H9 (cell line): Measurements from ENCODE around the gene CAB39L. TPM values are rescaled to one million over a fixed set of nuclear protein-coding genes. Genes with fewer than 3 reads are reported as not detected.

Experiments
- DNase-seq: peaks from one replicate; pipeline ENCODE4 v3.0.0-alpha.2; 2017
- H2AFZ ChIP-seq: one replicate; pipeline ENCODE4 v1.6.1; 2013; ENCODE audit warnings: mild to moderate bottlenecking, low read length, control low read depth, moderate library complexity
- H2AK5ac ChIP-seq: 2 replicates; pipeline ENCODE4 v1.6.1; 2013; ENCODE audit warnings: low read length, control low read depth, mixed read lengths; ENCODE audit not compliant: insufficient read length
- H2BK120ac ChIP-seq: one replicate; pipeline ENCODE4 v1.6.1; 2013; ENCODE audit warnings: low read depth, mild to moderate bottlenecking, low read length, control low read depth, inconsistent platforms; ENCODE audit not compliant: poor library complexity, severe bottlenecking
- H2BK12ac ChIP-seq: 2 replicates; pipeline ENCODE4 v1.6.1; 2013; ENCODE audit warnings: low read length, control low read depth, mixed read lengths, low read depth; ENCODE audit not compliant: insufficient read length
- H2BK15ac ChIP-seq: 2 replicates; pipeline ENCODE4 v1.6.1; 2013; ENCODE audit warnings: low read depth, low read length, control low read depth
- H2BK20ac ChIP-seq: one replicate; pipeline ENCODE4 v1.6.1; 2013; ENCODE audit warnings: low read depth, mild to moderate bottlenecking, low read length, control low read depth, inconsistent platforms; ENCODE audit not compliant: poor library complexity, severe bottlenecking
- H2BK5ac ChIP-seq: 2 replicates; pipeline ENCODE4 v1.6.1; 2013; ENCODE audit warnings: low read length, control low read depth, mixed read lengths; ENCODE audit not compliant: insufficient read length
- H3K14ac ChIP-seq: 2 replicates; pipeline ENCODE4 v1.6.1; 2013; ENCODE audit warnings: low read length, control low read depth; ENCODE audit not compliant: insufficient read depth
- H3K18ac ChIP-seq: 2 replicates; pipeline ENCODE4 v1.6.1; 2013; ENCODE audit warnings: low read depth, mild to moderate bottlenecking, mixed read lengths, low read length, control low read depth; ENCODE audit not compliant: insufficient read length
- H3K23ac ChIP-seq: 2 replicates; pipeline ENCODE4 v1.6.1; 2013; ENCODE audit warnings: low read length, control low read depth, mixed read lengths, low read depth; ENCODE audit not compliant: insufficient read length
- H3K23me2 ChIP-seq: 2 replicates; pipeline ENCODE4 v1.6.1; 2013; ENCODE audit warnings: low read depth, mild to moderate bottlenecking, mixed read lengths, low read length, control low read depth; ENCODE audit not compliant: insufficient read length, poor library complexity, severe bottlenecking
- H3K27ac ChIP-seq: 2 replicates; pipeline ENCODE4 v1.5.1; 2013; ENCODE audit warnings: low read length, control low read depth, mixed read lengths, low read depth; ENCODE audit not compliant: insufficient read length
- H3K27me3 ChIP-seq: 2 replicates; pipeline ENCODE4 v1.6.1; 2013; ENCODE audit warnings: low read length, control low read depth, inconsistent platforms; ENCODE audit not compliant: insufficient read depth
- H3K4ac ChIP-seq: 2 replicates; pipeline ENCODE4 v1.6.1; 2013; ENCODE audit warnings: low read depth, mild to moderate bottlenecking, control low read depth, inconsistent platforms, low read length, moderate library complexity
- H3K4me1 ChIP-seq: 2 replicates; pipeline ENCODE4 v1.6.1; 2013; ENCODE audit warnings: low read length, control low read depth, inconsistent platforms; ENCODE audit not compliant: insufficient read depth
- H3K4me2 ChIP-seq: 2 replicates; pipeline ENCODE4 v1.6.1; 2013; ENCODE audit warnings: low read length, control low read depth, mixed read lengths; ENCODE audit not compliant: insufficient read length, insufficient read depth
- H3K56ac ChIP-seq: 2 replicates; pipeline ENCODE4 v1.6.1; 2013; ENCODE audit warnings: low read depth, mild to moderate bottlenecking, mixed read lengths, low read length, control low read depth; ENCODE audit not compliant: insufficient read length
- H3K79me1 ChIP-seq: 2 replicates; pipeline ENCODE4 v1.6.1; 2013; ENCODE audit warnings: low read depth, mild to moderate bottlenecking, moderate library complexity, low read length, control low read depth, inconsistent platforms; ENCODE audit not compliant: insufficient read depth, poor library complexity, severe bottlenecking
- H3K79me2 ChIP-seq: 2 replicates; pipeline ENCODE4 v1.6.1; 2013; ENCODE audit warnings: low read length, control low read depth, inconsistent platforms; ENCODE audit not compliant: insufficient read depth
- H3K9ac ChIP-seq: 2 replicates; pipeline ENCODE4 v1.6.1; 2013; ENCODE audit warnings: low read length, control low read depth, mixed read lengths; ENCODE audit not compliant: insufficient read length; ENCODE audit errors: extremely low read depth
- H3K9me3 ChIP-seq: one replicate; pipeline ENCODE4 v1.6.1; 2013; ENCODE audit warnings: low read depth, low read length, inconsistent platforms; ENCODE audit not compliant: control insufficient read depth
- H3T11ph ChIP-seq: one replicate; pipeline ENCODE4 v1.6.1; 2013; ENCODE audit warnings: mild to moderate bottlenecking, low read length, control low read depth, inconsistent platforms
- H4K20me1 ChIP-seq: one replicate; pipeline ENCODE4 v1.6.1; 2013; ENCODE audit not compliant: control insufficient read depth, insufficient read length, insufficient read depth
- H4K5ac ChIP-seq: 2 replicates; pipeline ENCODE4 v1.6.1; 2013; ENCODE audit warnings: low read depth, mild to moderate bottlenecking, mixed read lengths, low read length, control low read depth; ENCODE audit not compliant: insufficient read length
- H4K8ac ChIP-seq: replicated peaks from 2 replicates; pipeline ENCODE4 v1.6.1; 2013; ENCODE audit warnings: low read length, control low read depth, mixed read lengths, low read depth; ENCODE audit not compliant: insufficient read length
- H4K91ac ChIP-seq: 2 replicates; pipeline ENCODE4 v1.6.1; 2013; ENCODE audit warnings: low read depth, mild to moderate bottlenecking, moderate library complexity, mixed read lengths, low read length, control low read depth; ENCODE audit not compliant: insufficient read length
- H3K27ac Mint-ChIP-seq, 3 experiments: 2 replicates in 2 of 3; 3 replicates in 1 of 3; pipeline ENCODE4 v1.8.0; 2020 to 2021; ENCODE audit warnings: mixed read lengths in 3 of 3, mild to moderate bottlenecking in 1 of 3, moderate library complexity in 1 of 3
- H3K27me3 Mint-ChIP-seq: 2 replicates; pipeline ENCODE4 v1.8.0; 2021; ENCODE audit warnings: low read depth, mild to moderate bottlenecking, moderate library complexity, mixed read lengths
- H3K36me3 Mint-ChIP-seq, 3 experiments: 2 replicates in 2 of 3; 3 replicates in 1 of 3; pipeline ENCODE4 v1.8.0; 2020 to 2021; ENCODE audit warnings: low read depth in 3 of 3, mixed read lengths in 3 of 3; ENCODE audit not compliant: insufficient read depth in 1 of 3
- H3K4me1 Mint-ChIP-seq, 2 experiments: 2 replicates each; pipeline ENCODE4 v1.8.0; 2020; ENCODE audit warnings: mixed read lengths in 2 of 2
- H3K4me3 Mint-ChIP-seq, 2 experiments: 2 replicates in 1 of 2; 3 replicates in 1 of 2; pipeline ENCODE4 v1.8.0; 2020 to 2021; ENCODE audit warnings: mild to moderate bottlenecking in 2 of 2, mixed read lengths in 2 of 2, moderate library complexity in 1 of 2
- H3K9me3 Mint-ChIP-seq, 2 experiments: 2 replicates in 1 of 2; 3 replicates in 1 of 2; pipeline ENCODE4 v1.8.0; 2020; ENCODE audit warnings: mild to moderate bottlenecking in 2 of 2, mixed read lengths in 2 of 2, moderate library complexity in 1 of 2
- CTCF ChIP-seq: fragments of 200-600 bp; sonication (generic); conservative IDR thresholded peaks from 3 replicates; pipeline ENCODE4 v1.8.0; 2021; ENCODE audit warnings: antibody characterized with exemption, mild to moderate bottlenecking
- WGBS: extraction: QIAGEN DNeasy Blood & Tissue Kit; methylation state at CpG from one replicate; pipeline ENCODE4 v1.1.7; 2013; ENCODE audit warnings: missing lambda C conversion rate, low lambda C conversion rate, mixed read lengths; ENCODE audit not compliant: insufficient read length; ENCODE audit errors: extremely low coverage; 5-methylcytosine and 5-hydroxymethylcytosine counted together
- total RNA-seq: library from RNA; stranded (reverse); gene quantifications from 2 replicates; pipeline ENCODE4 v1.2.1, GENCODE V29; 2021

Gene CAB39L
- total RNA-seq, 1 experiment from 2014 or later, result 6.0 TPM

- H3K4me3 Mint-ChIP-seq, result no peak overlapping the region
- no peak overlapping the region for H2BK12ac ChIP-seq
- no peak overlapping the region for H3K9ac ChIP-seq
- H3K27ac ChIP-seq, result no peak overlapping the region
- no peak overlapping the region for H3K18ac ChIP-seq
- H2BK15ac ChIP-seq, result no peak overlapping the region
- no peak overlapping the region for H3T11ph ChIP-seq
- no peaks in the 10 kb centered on the region for H3K27me3 ChIP-seq
- H2BK20ac ChIP-seq, result no peak overlapping the region
- H3K9me3 ChIP-seq, result no peaks in the 10 kb centered on the region
- no peak overlapping the region for H3K23ac ChIP-seq
- H3K56ac ChIP-seq, result no peak overlapping the region
- H3K27ac Mint-ChIP-seq, result no peak overlapping the region
- WGBS, result no CpG with 5 or more reads among the region's 2 CpGs
- no peak overlapping the region for H4K8ac ChIP-seq
- no peaks in the 10 kb centered on the region for H4K20me1 ChIP-seq
- H2AK5ac ChIP-seq, result no peak overlapping the region
- no peak overlapping the region for H3K14ac ChIP-seq
- no peaks in the 10 kb centered on the region; a peak in 1 of 7 replicates for H3K36me3 Mint-ChIP-seq
- no peak for DNase-seq
- no peak overlapping the region for H4K91ac ChIP-seq
- peaks cover 29 to 39% of the 10 kb centered on the region in 2 experiments for H3K4me1 Mint-ChIP-seq
- H3K79me1 ChIP-seq, result no peaks in the 10 kb centered on the region
- H3K4ac ChIP-seq, result no peak overlapping the region
- no peak overlapping the region for H2BK120ac ChIP-seq
- H3K4me2 ChIP-seq, result no peak overlapping the region
- H3K23me2 ChIP-seq, result no peaks in the 10 kb centered on the region
- H2BK5ac ChIP-seq, result no peak overlapping the region
- no peaks in the 10 kb centered on the region for H3K9me3 Mint-ChIP-seq
- no peak for TF ChIP-seq CTCF
- no peaks in the 10 kb centered on the region; the same call in 1 of the 2 replicates for H3K27me3 Mint-ChIP-seq
- no peaks in the 10 kb centered on the region for H3K79me2 ChIP-seq
- H2AFZ ChIP-seq, result no peak overlapping the region
- no peak overlapping the region for H4K5ac ChIP-seq
- no peaks in the 10 kb centered on the region; the same call in 1 of the 2 replicates for H3K4me1 ChIP-seq
Measured at GRCh38 chr13:49370371-49370770, 73.5 kb downstream of the CAB39L start.
